GM23338 (cell line): ENCODE measurements around the gene FAM13A. TPM values are rescaled to one million over a fixed set of nuclear protein-coding genes. Genes with fewer than 3 reads are reported as not detected.

Experiments used
- CREB1 ChIP-seq: fragments of 250-450 bp; sonication (Bioruptor Pico); IDR thresholded peaks from 2 replicates; pipeline ENCODE4 v1.5.0; 2020; ENCODE audit warnings: low read depth, mild to moderate bottlenecking, moderate library complexity
- CTCF ChIP-seq, 2 experiments: fragments of 200-600 bp in 1 of 2; sonication (generic) in 1 of 2; conservative IDR thresholded peaks; 2 replicates each; pipeline versions ENCODE4 v1.5.1 to v1.6.1; 2016 to 2017; ENCODE audit warnings: antibody characterized with exemption in 2 of 2, low read depth in 2 of 2, mild to moderate bottlenecking in 2 of 2, moderate library complexity in 1 of 2
- EZH2phosphoT487 ChIP-seq: fragments of 200-600 bp; sonication (generic); IDR thresholded peaks from one replicate; pipeline ENCODE4 v1.8.1; 2018; ENCODE audit warnings: antibody characterized with exemption; ENCODE audit not compliant: unreplicated experiment
- REST ChIP-seq: IDR thresholded peaks from one replicate; pipeline ENCODE4 v1.6.1; 2018; ENCODE audit warnings: antibody characterized with exemption; ENCODE audit not compliant: unreplicated experiment
- ZNF114 ChIP-seq: fragments of 250-450 bp; sonication (Bioruptor Pico); IDR thresholded peaks from 2 replicates; pipeline ENCODE4 v1.5.0; 2020; ENCODE audit warnings: mild to moderate bottlenecking, moderate library complexity
- ZNF331 ChIP-seq: fragments of 250-450 bp; sonication (Bioruptor Pico); IDR thresholded peaks from 2 replicates; pipeline ENCODE4 v1.5.0; 2020; ENCODE audit warnings: low read depth, mild to moderate bottlenecking, moderate library complexity
- ZNF462 ChIP-seq: fragments of 250-450 bp; sonication (Bioruptor Pico); IDR thresholded peaks from 2 replicates; pipeline ENCODE4 v1.5.0; 2020; ENCODE audit warnings: mild to moderate bottlenecking, moderate library complexity
- polyA plus RNA-seq: library from polyadenylated mRNA; unstranded; fragments of >200 nt; fragmentation: Nextera tagmentation; extraction: Ambion mirVana; gene quantifications from 2 replicates; pipeline ENCODE4 v1.2.1, GENCODE V29; 2016
- total RNA-seq: library from RNA; depleted of rRNA; stranded (reverse); fragments of >200 nt; shearing (Covaris generic); gene quantifications from 2 replicates; pipeline ENCODE4 v1.2.3, GENCODE V29; 2014

The FAM13A gene
- total and polyA plus RNA-seq, 2 experiments from 2014 or later: 13.9 to 28.4 TPM

GRCh38 chr4:89036535-89036934 lies 20.4 kb downstream of the FAM13A start (continued):
- TF ChIP-seq ZNF462: no peak
- no peak for TF ChIP-seq CREB1
- TF ChIP-seq ZNF114 (CRISPR knock-in tag): no peak
- TF ChIP-seq REST: no peak
- no peak for TF ChIP-seq ZNF331 (CRISPR knock-in tag)
- no peak for TF ChIP-seq EZH2phosphoT487
- no peak for TF ChIP-seq CTCF (conservative IDR thresholded peaks at IDR 0.05; ENCODE audit: low read depth in 2 of 2)
